Bronchial epithelial cell (primary cell): ENCODE results near the gene LILRA6. TPM values are rescaled to one million over a fixed set of nuclear protein-coding genes. Genes with fewer than 3 reads are reported as not detected.
"Not testable (repeated sequence)": the region's sequence is repeated elsewhere in the genome, so short reads cannot be mapped to it uniquely, and the experiment has no call there.

Experiments
- DNase-seq: peaks from one replicate; pipeline ENCODE4 v3.0.0-alpha.2; 2010; ENCODE audit warnings: low read depth
- FAIRE-seq: peaks from 2 replicates; lab custom pipeline; 2011; peaks lifted over from hg19 to GRCh38; lab: Jason Lieb, UNC
- H3K27me3 ChIP-seq: 2 replicates; pipeline ENCODE4 v1.5.1; 2011; ENCODE audit warnings: low read length; ENCODE audit not compliant: control insufficient read depth, insufficient read depth
- H3K36me3 ChIP-seq: 2 replicates; pipeline ENCODE4 v1.5.1; 2011; ENCODE audit warnings: low read length; ENCODE audit not compliant: control insufficient read depth, insufficient read depth
- H3K4me3 ChIP-seq: 2 replicates; pipeline ENCODE4 v1.5.1; 2011; ENCODE audit warnings: mild to moderate bottlenecking, low read depth, low read length, control low read depth
- total RNA-seq: library from RNA; depleted of rRNA; stranded (reverse); fragments of >200 nt; gene quantifications from 2 replicates; pipeline ENCODE4 v1.2.1, GENCODE V29; 2014
- TF ChIP-seq, protein P1 (sequence below): IDR thresholded peaks from 2 replicates; pipeline ENCODE4 v1.5.1; 2011; ENCODE audit warnings: mild to moderate bottlenecking, moderate library complexity, low read length, control low read depth, inconsistent platforms; ENCODE audit not compliant: insufficient read depth, severe bottlenecking

LILRA6 gene
- total RNA-seq, 1 donor from 2014 or later = not detected

DNA sequence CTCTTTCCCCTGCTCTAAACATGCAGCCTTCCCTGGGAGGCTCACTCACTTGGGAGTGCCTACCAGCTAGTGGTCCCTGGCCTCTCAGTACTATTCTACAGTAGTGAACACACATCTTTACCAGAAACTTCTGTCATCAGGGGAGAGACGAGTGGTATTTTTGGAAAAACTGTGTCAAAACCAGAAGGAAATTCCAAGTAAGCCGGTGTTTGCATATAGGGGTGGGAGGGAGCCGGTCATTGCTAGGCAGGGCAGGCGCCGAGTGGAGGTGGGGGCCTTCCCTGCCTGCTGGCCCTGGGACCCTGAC, 35.0 kb downstream of the LILRA6 start:
- H3K4me3 ChIP-seq = no peak overlapping the region
- H3K36me3 ChIP-seq = peaks cover 43% of the 10 kb centered on the region
- no peak for FAIRE-seq
- DNase-seq = no peak
- no peaks in the 10 kb centered on the region for H3K27me3 ChIP-seq
- TF ChIP-seq, protein P1, sequence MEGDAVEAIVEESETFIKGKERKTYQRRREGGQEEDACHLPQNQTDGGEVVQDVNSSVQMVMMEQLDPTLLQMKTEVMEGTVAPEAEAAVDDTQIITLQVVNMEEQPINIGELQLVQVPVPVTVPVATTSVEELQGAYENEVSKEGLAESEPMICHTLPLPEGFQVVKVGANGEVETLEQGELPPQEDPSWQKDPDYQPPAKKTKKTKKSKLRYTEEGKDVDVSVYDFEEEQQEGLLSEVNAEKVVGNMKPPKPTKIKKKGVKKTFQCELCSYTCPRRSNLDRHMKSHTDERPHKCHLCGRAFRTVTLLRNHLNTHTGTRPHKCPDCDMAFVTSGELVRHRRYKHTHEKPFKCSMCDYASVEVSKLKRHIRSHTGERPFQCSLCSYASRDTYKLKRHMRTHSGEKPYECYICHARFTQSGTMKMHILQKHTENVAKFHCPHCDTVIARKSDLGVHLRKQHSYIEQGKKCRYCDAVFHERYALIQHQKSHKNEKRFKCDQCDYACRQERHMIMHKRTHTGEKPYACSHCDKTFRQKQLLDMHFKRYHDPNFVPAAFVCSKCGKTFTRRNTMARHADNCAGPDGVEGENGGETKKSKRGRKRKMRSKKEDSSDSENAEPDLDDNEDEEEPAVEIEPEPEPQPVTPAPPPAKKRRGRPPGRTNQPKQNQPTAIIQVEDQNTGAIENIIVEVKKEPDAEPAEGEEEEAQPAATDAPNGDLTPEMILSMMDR = no peak

DNA sequence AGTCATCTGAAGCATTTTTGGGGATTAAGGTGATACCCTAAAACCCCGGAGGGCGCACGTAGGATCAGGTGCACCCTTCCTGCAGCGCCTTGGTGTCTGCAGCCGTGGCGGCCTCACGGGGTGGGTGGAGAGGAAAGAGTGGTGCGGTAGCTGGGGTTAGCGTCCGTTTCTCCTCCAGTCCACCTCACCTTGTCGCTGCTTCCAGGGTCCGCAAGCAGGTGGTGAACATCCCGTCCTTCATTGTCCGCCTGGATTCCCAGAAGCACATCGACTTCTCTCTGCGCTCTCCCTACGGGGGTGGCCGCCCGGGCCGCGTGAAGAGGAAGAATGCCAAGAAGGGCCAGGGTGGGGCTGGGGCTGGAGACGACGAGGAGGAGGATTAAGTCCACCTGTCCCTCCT, 35.4 kb downstream of the LILRA6 start:
- H3K27me3 ChIP-seq, DNase-seq, FAIRE-seq, H3K4me3 ChIP-seq: not testable (repeated sequence)
- H3K36me3 ChIP-seq = peaks cover 46% of the 10 kb centered on the region

DNA sequence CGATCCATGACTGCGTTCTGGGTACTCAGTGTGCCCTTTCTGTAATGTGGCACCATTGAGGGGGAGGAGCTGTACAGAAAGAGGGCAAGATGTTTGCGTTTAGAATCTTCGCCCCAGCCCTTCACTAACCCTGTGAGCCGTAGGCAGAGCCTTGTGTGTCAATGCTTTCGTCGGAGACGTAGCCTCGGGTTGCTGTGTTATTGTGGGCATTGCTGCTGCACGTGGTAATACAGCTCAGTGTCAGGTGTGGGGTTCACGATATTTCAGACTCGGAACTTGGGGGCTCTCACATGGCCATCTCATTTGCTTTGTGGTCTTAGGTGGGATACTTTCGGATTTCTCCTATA, 35.8 kb downstream of the LILRA6 start:
- TF ChIP-seq, protein P1 = no peak
- DNase-seq (no peak), FAIRE-seq (no peak)
- Histone ChIP-seq H3K4me3 (no peak overlapping the region), H3K36me3 (peaks cover 50% of the 10 kb centered on the region), H3K27me3 (no peaks in the 10 kb centered on the region)

DNA sequence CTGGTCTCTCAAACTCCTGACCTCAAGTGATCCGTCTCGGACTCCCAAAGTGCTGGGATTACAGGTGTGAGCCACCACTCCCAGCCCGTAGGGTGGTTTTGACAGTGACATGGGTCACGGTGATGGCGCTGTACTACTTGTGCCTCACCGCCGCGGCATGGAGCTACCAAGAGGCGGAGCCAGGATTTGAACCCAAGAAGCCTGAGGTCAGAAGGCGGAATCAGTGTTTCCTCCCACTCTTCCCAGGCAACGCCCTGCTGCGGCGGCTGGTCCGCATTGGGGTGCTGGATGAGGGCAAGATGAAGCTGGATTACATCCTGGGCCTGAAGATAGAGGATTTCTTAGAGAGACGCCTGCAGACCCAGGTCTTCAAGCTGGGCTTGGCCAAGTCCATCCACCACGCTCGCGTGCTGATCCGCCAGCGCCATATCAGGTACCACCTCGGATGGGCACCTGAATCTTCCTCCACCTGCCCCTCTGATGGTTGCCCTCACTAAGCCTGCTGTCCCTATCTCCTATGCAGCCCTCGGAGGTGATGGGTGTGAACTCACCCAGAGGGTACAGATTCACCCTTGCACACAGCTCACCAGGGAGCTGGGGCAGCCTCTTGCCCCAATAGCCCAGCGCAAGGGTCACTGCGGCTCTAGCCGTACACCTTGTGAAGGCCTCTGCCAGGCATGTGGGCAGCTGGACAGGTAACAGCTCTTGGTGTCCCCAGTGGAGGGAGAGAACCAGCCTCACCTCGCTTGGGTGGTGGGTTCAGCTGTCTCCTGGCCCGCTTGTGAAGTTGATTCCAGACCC, 36.4 kb downstream of the LILRA6 start:
- FAIRE-seq = no peak
- Histone ChIP-seq H3K36me3 (peaks cover 53% of the 10 kb centered on the region), H3K4me3 (no peak overlapping the region), H3K27me3 (no peaks in the 10 kb centered on the region)
- no peak for DNase-seq
- TF ChIP-seq, protein P1 = no peak

DNA sequence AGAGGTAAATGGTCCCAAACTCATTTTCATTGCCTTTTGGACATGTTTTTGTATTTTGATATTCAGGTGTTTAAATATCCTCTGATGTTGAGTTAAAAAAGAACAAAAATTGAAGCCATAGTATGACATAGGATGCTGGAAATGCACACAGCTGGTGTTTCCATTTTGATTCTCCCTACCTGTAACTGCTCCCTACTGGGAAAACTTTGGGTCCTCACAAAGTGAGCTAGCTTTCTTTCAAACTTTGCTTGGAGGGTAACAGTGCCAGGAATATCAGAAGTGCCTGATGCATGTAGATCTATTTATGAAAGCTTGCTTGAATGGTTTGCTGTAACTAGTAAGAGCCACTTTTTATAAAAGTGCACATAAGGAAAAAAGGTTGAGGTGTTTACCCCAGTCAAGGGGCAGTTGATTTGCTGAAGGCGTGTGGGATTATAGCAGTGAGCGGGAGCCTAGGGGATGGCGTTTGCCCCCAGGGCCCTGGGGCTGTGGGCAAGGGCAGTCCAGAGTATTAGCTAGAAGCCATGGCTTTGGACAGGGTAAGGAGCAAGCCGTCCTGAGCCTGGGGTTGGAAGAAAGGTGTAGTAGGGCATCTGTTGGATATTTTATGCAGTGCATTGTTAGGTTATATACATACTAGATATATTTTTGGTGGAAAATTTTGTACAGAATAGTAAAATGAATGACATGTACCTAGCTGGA, 37.7 kb downstream of the LILRA6 start:
- DNase-seq (no peak), FAIRE-seq (no peak)
- TF ChIP-seq, protein P1 = no peak
- Histone ChIP-seq H3K27me3 (no peaks in the 10 kb centered on the region), H3K36me3 (peaks cover 52% of the 10 kb centered on the region), H3K4me3 (no peak overlapping the region)

DNA sequence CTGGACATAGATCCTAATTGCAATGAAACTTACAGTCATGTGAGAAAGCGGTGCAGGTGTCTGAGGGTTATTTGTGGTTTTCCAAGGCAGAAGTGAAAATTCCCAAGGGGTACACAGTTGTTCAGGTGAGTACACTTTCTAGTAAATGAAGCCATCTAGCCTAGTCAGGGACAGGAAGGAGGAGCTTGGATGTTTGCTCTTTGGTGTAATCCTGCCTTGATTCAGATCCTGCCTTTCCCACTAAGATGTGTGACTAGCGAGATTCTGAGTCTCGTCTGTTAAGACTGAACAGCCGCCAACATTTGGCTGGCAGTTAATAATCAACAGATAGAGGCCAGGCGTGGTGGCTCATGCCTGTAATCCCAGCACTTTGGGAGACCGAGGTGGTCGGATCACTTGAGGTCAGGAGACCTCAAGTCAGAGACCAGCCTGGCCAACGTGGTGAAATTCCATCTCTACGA, 39.4 kb downstream of the LILRA6 start:
- TF ChIP-seq, protein P1 = no peak
- no peak overlapping the region for H3K4me3 ChIP-seq
- no peaks in the 10 kb centered on the region for H3K27me3 ChIP-seq
- H3K36me3 ChIP-seq = peaks cover 52% of the 10 kb centered on the region
- DNase-seq (no peak), FAIRE-seq (no peak)
